HUES48 (cell line): ENCODE results near the gene OR10A3.

Experiments
- H3K27ac ChIP-seq: one replicate; pipeline ENCODE4 v1.7.0; 2013; ENCODE audit warnings: low read depth, low read length, inconsistent platforms
- H3K27me3 ChIP-seq: 2 replicates; pipeline ENCODE4 v1.6.1; 2013; ENCODE audit warnings: mild to moderate bottlenecking, low read length; ENCODE audit not compliant: control insufficient read depth, insufficient read depth
- H3K36me3 ChIP-seq: 2 replicates; pipeline ENCODE4 v1.6.1; 2013; ENCODE audit warnings: low read length; ENCODE audit not compliant: control insufficient read depth, insufficient read depth
- H3K4me1 ChIP-seq: 2 replicates; pipeline ENCODE4 v1.6.1; 2013; ENCODE audit warnings: mild to moderate bottlenecking, low read length; ENCODE audit not compliant: control insufficient read depth, insufficient read depth
- H3K4me3 ChIP-seq: 2 replicates; pipeline ENCODE4 v1.5.1; 2013; ENCODE audit warnings: mild to moderate bottlenecking, low read depth, low read length
- H3K9ac ChIP-seq: 2 replicates; pipeline ENCODE4 v1.6.1; 2013; ENCODE audit warnings: mild to moderate bottlenecking, low read depth, low read length, moderate library complexity
- H3K9me3 ChIP-seq: 2 replicates; pipeline ENCODE4 v1.6.1; 2013; ENCODE audit warnings: low read length; ENCODE audit not compliant: control insufficient read depth, insufficient read depth

OR10A3 gene

GRCh38 chr11:7892059-7892699 lies 49.3 kb downstream of the OR10A3 start:
- 0 out of 2 replicates have a peak, but pooled peaks cover 10% of the 10 kb centered on the region for H3K4me1 ChIP-seq
- H3K4me3 ChIP-seq = no peak overlapping the region
- no peaks in the 10 kb centered on the region for H3K9me3 ChIP-seq
- H3K36me3 ChIP-seq = no peaks in the 10 kb centered on the region
- no peak overlapping the region for H3K9ac ChIP-seq
- H3K27ac ChIP-seq = no peak overlapping the region
- H3K27me3 ChIP-seq = no peaks in the 10 kb centered on the region

DNA sequence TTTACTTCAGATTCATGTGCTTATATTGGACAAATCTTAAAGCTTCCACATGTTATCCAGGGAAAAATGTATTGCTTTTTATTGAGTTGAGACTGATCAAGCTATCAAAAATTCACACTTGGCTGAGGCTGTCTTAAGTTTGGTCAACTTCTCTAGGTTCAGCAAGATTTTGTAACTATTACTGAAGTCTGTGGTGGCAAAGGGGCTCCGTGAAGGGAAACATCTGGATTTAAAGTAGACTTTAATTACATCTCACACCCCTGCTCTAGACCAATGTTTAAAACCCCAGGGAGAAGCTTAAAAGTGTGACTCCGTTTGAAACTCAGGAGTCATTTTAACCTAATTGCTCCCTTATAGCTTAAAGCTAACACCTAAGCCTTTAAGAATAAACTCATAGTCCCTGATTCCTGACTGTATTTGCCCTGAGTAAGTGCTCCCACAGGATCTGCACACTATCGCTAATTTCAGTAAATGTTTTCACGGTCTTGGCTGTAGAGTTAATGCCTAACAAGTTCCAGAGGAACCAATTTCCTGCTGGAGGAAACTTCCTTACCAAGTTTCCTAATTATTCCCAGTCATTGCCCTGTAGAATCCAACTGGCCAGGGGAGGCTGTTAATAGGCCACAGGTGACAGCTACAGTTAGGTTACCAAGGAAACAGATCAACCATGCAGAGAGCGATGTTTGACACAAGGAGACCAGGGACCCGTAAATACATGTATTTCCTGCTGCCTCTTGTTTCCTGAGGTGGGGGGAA lies 50.9 kb downstream of the OR10A3 start:
- Histone ChIP-seq H3K4me3 (no peak overlapping the region), H3K36me3 (no peaks in the 10 kb centered on the region), H3K4me1 (0 out of 2 replicates have a peak, but pooled peaks cover 5% of the 10 kb centered on the region), H3K9me3 (no peaks in the 10 kb centered on the region), H3K27me3 (no peaks in the 10 kb centered on the region), H3K9ac (no peak overlapping the region), H3K27ac (no peak overlapping the region)

- H3K27me3 ChIP-seq = no peaks in the 10 kb centered on the region
- H3K9ac ChIP-seq = no peak overlapping the region
- H3K27ac ChIP-seq = no peak overlapping the region
- H3K4me3 ChIP-seq = no peak overlapping the region
- H3K9me3 ChIP-seq = no peaks in the 10 kb centered on the region
- H3K36me3 ChIP-seq = no peaks in the 10 kb centered on the region
- H3K4me1 ChIP-seq = 0 out of 2 replicates have a peak, but pooled peaks cover 4% of the 10 kb centered on the region
Measured at GRCh38 chr11:7889985-7890384, 51.5 kb downstream of the OR10A3 start.
